HG03159 (cell line): ENCODE results near the gene KLF1.
"Not testable (repeated sequence)": the region's sequence is repeated elsewhere in the genome, so short reads cannot be mapped to it uniquely, and the experiment has no call there.

Source experiments
- ATAC-seq: cut with Tn5 transposase; IDR thresholded peaks from one replicate; pipeline ENCODE4 v1.9.1; 2021; ENCODE audit warnings: mild to moderate bottlenecking, moderate library complexity; ENCODE audit not compliant: unreplicated experiment

KLF1 gene

GRCh38 chr19:12886969-12887747 is at the start of gene KLF1:
KLF1 (minus strand) TSS chr19:12887201; CDS start chr19:12887140, 61 bp downstream.
- no peak for ATAC-seq

GRCh38 chr19:12936582-12936981 is 49.6 kb upstream of the KLF1 start:
- no peak for ATAC-seq

- ATAC-seq = no peak
Observed at GRCh38 chr19:12935071-12935470, 48.1 kb upstream of the KLF1 start.

GRCh38 chr19:12933287-12934072 is 46.5 kb upstream of the KLF1 start, which contains the start of gene FARSA:
FARSA (minus strand) TSS chr19:12933711; CDS start chr19:12933696, 15 bp downstream.
- peak; percentile 39 for ATAC-seq

GRCh38 chr19:12932392-12933286 is 45.6 kb upstream of the KLF1 start:
- ATAC-seq = no peak

- no peak for ATAC-seq
Observed at GRCh38 chr19:12930002-12930645, 43.1 kb upstream of the KLF1 start.

GRCh38 chr19:12924621-12925310 is 37.8 kb upstream of the KLF1 start:
- no peak for ATAC-seq

GRCh38 chr19:12922959-12923358 is 36.0 kb upstream of the KLF1 start:
- no peak for ATAC-seq

- no peak for ATAC-seq
Observed at GRCh38 chr19:12921047-12921446, 34.0 kb upstream of the KLF1 start.

- ATAC-seq = no peak
Observed at GRCh38 chr19:12918253-12918652, 31.3 kb upstream of the KLF1 start.

- ATAC-seq = not testable (repeated sequence)
Observed at GRCh38 chr19:12915860-12916259, 28.9 kb upstream of the KLF1 start.

- ATAC-seq = no peak
Observed at GRCh38 chr19:12913851-12914690, 27.1 kb upstream of the KLF1 start.

GRCh38 chr19:12913011-12913561 is 26.1 kb upstream of the KLF1 start:
- ATAC-seq = no peak

GRCh38 chr19:12912571-12912970 is 25.6 kb upstream of the KLF1 start:
- no peak for ATAC-seq

GRCh38 chr19:12907166-12907565 is 20.2 kb upstream of the KLF1 start:
- no peak for ATAC-seq

- ATAC-seq = peak; percentile 65
Observed at GRCh38 chr19:12899891-12900518, 13.0 kb upstream of the KLF1 start.

- ATAC-seq = no peak
Observed at GRCh38 chr19:12896460-12896859, 9.5 kb upstream of the KLF1 start.

GRCh38 chr19:12893582-12893981 is 6.6 kb upstream of the KLF1 start:
- no peak for ATAC-seq
